Mesothelial cell of epicardium (in vitro differentiated cells): ENCODE results near the gene TVP23A. TPM values are rescaled to one million over a fixed set of nuclear protein-coding genes. Genes with fewer than 3 reads are reported as not detected.
A peak's percentile ranks its signal among the peaks of the same experiment; 100 is the strongest.
"Not testable (repeated sequence)": the region's sequence is repeated elsewhere in the genome, so short reads cannot be mapped to it uniquely, and the experiment has no call there.

Source experiments
- DNase-seq, 2 experiments: peaks; one replicate each; pipeline ENCODE4 v3.0.0; 2021; ENCODE audit warnings: low spot score in 2 of 2; ENCODE audit not compliant: unreplicated experiment in 2 of 2
- H3K27ac Mint-ChIP-seq: 2 replicates; pipeline ENCODE4 v1.8.0; 2021; ENCODE audit warnings: mixed read lengths
- H3K27me3 Mint-ChIP-seq: 2 replicates; pipeline ENCODE4 v1.8.0; 2021; ENCODE audit warnings: low read depth, mixed read lengths
- H3K36me3 Mint-ChIP-seq: 2 replicates; pipeline ENCODE4 v1.8.0; 2021; ENCODE audit warnings: mixed read lengths
- H3K4me1 Mint-ChIP-seq: 2 replicates; pipeline ENCODE4 v1.8.0; 2021; ENCODE audit warnings: mixed read lengths
- H3K4me3 Mint-ChIP-seq: 2 replicates; pipeline ENCODE4 v1.8.0; 2021; ENCODE audit warnings: mild to moderate bottlenecking, moderate library complexity, mixed read lengths
- H3K9me3 Mint-ChIP-seq: 2 replicates; pipeline ENCODE4 v1.8.0; 2021; ENCODE audit warnings: mixed read lengths
- total RNA-seq: library from RNA; stranded (reverse); gene quantifications from 3 replicates; pipeline ENCODE4 v1.2.1, GENCODE V29; 2021
- TF ChIP-seq, protein P1 (sequence below): fragments of 200-600 bp; sonication (generic); IDR thresholded peaks from one replicate; pipeline ENCODE4 v1.5.0; 2021; ENCODE audit warnings: antibody characterized with exemption; ENCODE audit not compliant: unreplicated experiment

TVP23A gene
- total RNA-seq, 1 donor from 2014 or later, result 9.5 TPM

DNA sequence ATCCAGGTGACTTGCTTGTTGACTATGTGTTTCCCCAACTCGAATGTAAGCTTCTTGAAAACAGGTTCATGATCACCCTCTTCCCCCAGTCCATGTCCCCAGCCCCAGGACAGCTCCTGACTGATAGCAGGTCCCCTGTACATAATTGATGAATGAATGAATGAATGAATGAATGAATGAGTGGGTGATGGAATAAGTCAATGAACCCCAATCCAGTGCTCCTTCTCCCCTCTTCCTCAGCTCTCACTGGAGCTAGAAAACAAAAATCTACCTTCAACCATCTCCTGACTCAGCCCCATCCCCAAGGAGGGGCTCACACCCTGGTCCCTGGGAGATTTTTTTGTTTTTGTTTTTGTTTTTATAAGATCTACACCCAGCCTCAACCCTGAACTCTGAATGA is 16.2 kb upstream of the TVP23A start:
- H3K4me1 Mint-ChIP-seq, result peaks cover 3% of the 10 kb centered on the region
- H3K27ac Mint-ChIP-seq, result no peak overlapping the region
- TF ChIP-seq, protein P1, sequence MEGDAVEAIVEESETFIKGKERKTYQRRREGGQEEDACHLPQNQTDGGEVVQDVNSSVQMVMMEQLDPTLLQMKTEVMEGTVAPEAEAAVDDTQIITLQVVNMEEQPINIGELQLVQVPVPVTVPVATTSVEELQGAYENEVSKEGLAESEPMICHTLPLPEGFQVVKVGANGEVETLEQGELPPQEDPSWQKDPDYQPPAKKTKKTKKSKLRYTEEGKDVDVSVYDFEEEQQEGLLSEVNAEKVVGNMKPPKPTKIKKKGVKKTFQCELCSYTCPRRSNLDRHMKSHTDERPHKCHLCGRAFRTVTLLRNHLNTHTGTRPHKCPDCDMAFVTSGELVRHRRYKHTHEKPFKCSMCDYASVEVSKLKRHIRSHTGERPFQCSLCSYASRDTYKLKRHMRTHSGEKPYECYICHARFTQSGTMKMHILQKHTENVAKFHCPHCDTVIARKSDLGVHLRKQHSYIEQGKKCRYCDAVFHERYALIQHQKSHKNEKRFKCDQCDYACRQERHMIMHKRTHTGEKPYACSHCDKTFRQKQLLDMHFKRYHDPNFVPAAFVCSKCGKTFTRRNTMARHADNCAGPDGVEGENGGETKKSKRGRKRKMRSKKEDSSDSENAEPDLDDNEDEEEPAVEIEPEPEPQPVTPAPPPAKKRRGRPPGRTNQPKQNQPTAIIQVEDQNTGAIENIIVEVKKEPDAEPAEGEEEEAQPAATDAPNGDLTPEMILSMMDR, result no peak
- no peak overlapping the region for H3K4me3 Mint-ChIP-seq
- peaks cover 4% of the 10 kb centered on the region for H3K9me3 Mint-ChIP-seq
- peaks cover 28% of the 10 kb centered on the region for H3K27me3 Mint-ChIP-seq
- no peak for DNase-seq
- no peaks in the 10 kb centered on the region for H3K36me3 Mint-ChIP-seq

GRCh38 chr16:10834130-10834529 is 15.5 kb upstream of the TVP23A start:
- H3K4me3 Mint-ChIP-seq, result no peak overlapping the region
- H3K36me3 Mint-ChIP-seq, result no peaks in the 10 kb centered on the region
- peaks cover 4% of the 10 kb centered on the region for H3K9me3 Mint-ChIP-seq
- peaks cover 25% of the 10 kb centered on the region for H3K27me3 Mint-ChIP-seq
- no peak for DNase-seq
- peaks cover 9% of the 10 kb centered on the region for H3K4me1 Mint-ChIP-seq
- H3K27ac Mint-ChIP-seq, result no peak overlapping the region
- TF ChIP-seq, protein P1, result no peak

- TF ChIP-seq, protein P1, result no peak
Measured at GRCh38 chr16:10833271-10833670, 14.7 kb upstream of the TVP23A start.

DNA sequence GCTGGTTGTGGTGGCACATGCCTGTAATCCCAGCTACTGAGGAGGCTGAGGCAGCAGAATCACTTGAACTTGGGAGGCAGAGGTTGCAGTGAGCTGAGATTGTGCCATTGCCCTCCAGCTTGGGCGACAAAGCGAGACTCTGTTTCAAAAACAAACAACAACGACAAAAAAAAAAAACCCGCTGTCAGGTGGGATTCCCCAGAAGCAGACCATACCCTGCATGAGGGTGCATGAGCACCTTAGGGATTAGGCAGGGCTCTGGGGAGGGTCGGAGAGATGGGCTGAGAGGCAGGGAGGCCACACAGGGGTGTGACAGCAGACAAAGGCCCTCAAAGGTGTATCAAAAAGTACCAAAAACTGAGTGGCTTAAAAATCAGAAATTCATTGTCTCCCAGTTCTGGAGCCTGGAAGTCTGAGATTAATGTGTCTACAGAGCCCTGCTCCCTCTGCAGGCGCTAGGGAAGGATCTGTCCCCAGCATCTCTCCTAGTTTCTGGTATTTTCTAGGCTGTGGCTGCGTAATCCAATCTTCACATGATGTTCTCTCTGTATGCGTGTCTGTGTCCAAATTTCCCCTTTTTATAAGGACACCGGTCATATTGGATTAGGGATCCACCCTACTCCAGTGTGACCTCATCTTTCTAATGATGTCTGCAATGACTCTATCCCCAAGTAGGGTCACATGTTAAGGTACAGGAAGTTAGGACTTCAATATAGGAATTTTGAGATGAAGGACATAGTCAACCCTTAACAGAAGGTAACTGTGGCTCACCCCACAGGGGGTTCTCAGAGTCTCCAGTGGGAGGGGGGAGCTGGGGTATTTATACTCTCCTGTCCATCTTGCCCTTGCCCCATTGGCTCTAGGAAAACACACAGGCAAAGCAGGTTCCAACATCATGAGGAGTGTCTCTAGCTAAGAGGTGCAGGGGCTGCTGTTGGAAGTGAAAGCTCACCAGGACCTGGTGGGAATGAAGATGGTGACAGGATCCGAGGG is 13.6 kb upstream of the TVP23A start:
- H3K27ac Mint-ChIP-seq, result no peak overlapping the region
- TF ChIP-seq, protein P1, result no peak
- no peak for DNase-seq
- H3K27me3 Mint-ChIP-seq, result peaks cover 15% of the 10 kb centered on the region
- no peaks in the 10 kb centered on the region for H3K36me3 Mint-ChIP-seq
- peaks cover 21% of the 10 kb centered on the region for H3K4me1 Mint-ChIP-seq
- no peak overlapping the region for H3K4me3 Mint-ChIP-seq
- H3K9me3 Mint-ChIP-seq, result peaks cover 4% of the 10 kb centered on the region

More at GRCh38 chr16:10833271-10833670, 14.7 kb upstream of the TVP23A start:
- peaks cover 21% of the 10 kb centered on the region for H3K27me3 Mint-ChIP-seq
- no peak overlapping the region for H3K27ac Mint-ChIP-seq
- peaks cover 18% of the 10 kb centered on the region for H3K4me1 Mint-ChIP-seq
- DNase-seq, result no peak
- H3K36me3 Mint-ChIP-seq, result no peaks in the 10 kb centered on the region
- H3K9me3 Mint-ChIP-seq, result peaks cover 4% of the 10 kb centered on the region
- no peak overlapping the region for H3K4me3 Mint-ChIP-seq

DNA sequence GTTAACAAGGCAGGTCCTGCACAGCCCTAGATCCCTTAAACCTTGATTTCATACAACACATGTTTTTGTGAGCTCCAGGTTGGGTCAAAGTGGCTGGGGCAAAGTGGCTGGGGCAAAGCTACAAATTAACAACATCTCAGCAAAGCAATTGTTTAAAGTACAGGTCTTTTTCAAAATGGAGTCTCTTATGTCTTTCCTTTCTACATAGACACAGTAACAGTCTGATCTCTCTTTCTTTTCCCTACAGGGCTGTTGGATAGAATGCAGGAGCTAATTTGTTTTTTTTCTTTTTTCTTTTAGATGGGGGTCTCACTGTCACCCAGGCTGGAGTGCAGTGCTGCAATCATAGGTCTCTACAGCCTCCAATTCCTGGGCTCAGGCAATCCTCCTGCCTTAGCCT is 11.6 kb upstream of the TVP23A start:
- H3K27ac Mint-ChIP-seq, H3K4me3 Mint-ChIP-seq: not testable (repeated sequence)

GRCh38 chr16:10829390-10830098 is 10.9 kb upstream of the TVP23A start:
- H3K27me3 Mint-ChIP-seq, result not testable (repeated sequence)
- peaks cover 22% of the 10 kb centered on the region for H3K4me1 Mint-ChIP-seq
- H3K27ac Mint-ChIP-seq, result peak overlapping the region; percentile 92

More for the DNA sequence above, 11.6 kb upstream of the TVP23A start:
- H3K9me3 Mint-ChIP-seq, DNase-seq, H3K36me3 Mint-ChIP-seq, H3K27me3 Mint-ChIP-seq: not testable (repeated sequence)
- H3K4me1 Mint-ChIP-seq, result peaks cover 21% of the 10 kb centered on the region

More at GRCh38 chr16:10829390-10830098, 10.9 kb upstream of the TVP23A start:
- DNase-seq, H3K36me3 Mint-ChIP-seq, H3K9me3 Mint-ChIP-seq, H3K4me3 Mint-ChIP-seq: not testable (repeated sequence)
